CD14-positive monocyte (primary cell): ENCODE measurements around the gene PTP4A1. TPM values are rescaled to one million over a fixed set of nuclear protein-coding genes. Genes with fewer than 3 reads are reported as not detected.

Experiments
- DNase-seq, 3 donors: peaks; one replicate each; pipeline ENCODE4 v3.0.0-alpha.2; 2011 to 2022
- H2AFZ ChIP-seq: 2 replicates; pipeline ENCODE4 v1.6.0; 2012; ENCODE audit warnings: mild to moderate bottlenecking, low read depth, low read length, inconsistent platforms; ENCODE audit not compliant: insufficient read depth, poor library complexity, severe bottlenecking
- H3K27ac ChIP-seq, 2 donors: 1 replicate in 1 of 2; 2 replicates in 1 of 2; pipeline ENCODE4 v1.5.1; 2012 to 2013; ENCODE audit warnings: low read length in 2 of 2, control low read depth in 1 of 2, inconsistent platforms in 1 of 2, low read depth in 1 of 2, mild to moderate bottlenecking in 1 of 2
- H3K27me3 ChIP-seq, 2 donors: one replicate each; pipeline versions ENCODE4 v1.6.0 to v1.6.1; 2011 to 2013; ENCODE audit warnings: low read length in 2 of 2; ENCODE audit not compliant: control insufficient read depth in 2 of 2, insufficient read depth in 2 of 2
- H3K36me3 ChIP-seq, 2 donors: replicated peaks in 1 of 2; 1 replicate in 1 of 2; 2 replicates in 1 of 2; pipeline versions ENCODE4 v1.5.1 to v1.6.1; 2012 to 2013; ENCODE audit warnings: low read length in 2 of 2, control low read depth in 1 of 2, inconsistent platforms in 1 of 2, mild to moderate bottlenecking in 1 of 2; ENCODE audit not compliant: insufficient read depth in 2 of 2, control insufficient read depth in 1 of 2
- H3K4me1 ChIP-seq, 2 donors: 1 replicate in 1 of 2; 2 replicates in 1 of 2; pipeline versions ENCODE4 v1.5.1 to v1.6.1; 2012 to 2013; ENCODE audit warnings: low read length in 2 of 2, control low read depth in 1 of 2, inconsistent platforms in 1 of 2, mild to moderate bottlenecking in 1 of 2, moderate library complexity in 1 of 2; ENCODE audit not compliant: insufficient read depth in 2 of 2, control insufficient read depth in 1 of 2
- H3K4me2 ChIP-seq: replicated peaks from 2 replicates; pipeline ENCODE3; 2012; ENCODE audit warnings: low read length, moderate library complexity, mild to moderate bottlenecking; ENCODE audit not compliant: poor library complexity, severe bottlenecking; ENCODE audit errors: extremely low read depth
- H3K4me3 ChIP-seq, 3 experiments: fragments of 200-600 bp in 1 of 3; sonication (generic) in 1 of 3; replicated peaks in 1 of 3; 1 replicate in 2 of 3; 2 replicates in 1 of 3; pipeline ENCODE4 v1.5.1; 2011 to 2013; ENCODE audit warnings: low read length in 3 of 3, mild to moderate bottlenecking in 3 of 3, control low read depth in 2 of 3, low read depth in 2 of 3, inconsistent platforms in 1 of 3, moderate library complexity in 1 of 3
- H3K79me2 ChIP-seq: 2 replicates; pipeline ENCODE4 v1.6.0; 2012; ENCODE audit warnings: mild to moderate bottlenecking, control low read depth, inconsistent platforms, low read length, moderate library complexity; ENCODE audit not compliant: insufficient read depth
- H3K9ac ChIP-seq: 2 replicates; pipeline ENCODE4 v1.6.0; 2017; ENCODE audit warnings: low read length, mild to moderate bottlenecking; ENCODE audit not compliant: insufficient read depth, poor library complexity, severe bottlenecking
- H3K9me3 ChIP-seq, 2 donors: replicated peaks in 1 of 2; 1 replicate in 1 of 2; 2 replicates in 1 of 2; pipeline versions ENCODE4 v1.5.1 to v1.6.1; 2012 to 2013; ENCODE audit warnings: low read length in 2 of 2, control low read depth in 1 of 2; ENCODE audit not compliant: control insufficient read depth in 1 of 2, insufficient read depth in 1 of 2
- H4K20me1 ChIP-seq: 2 replicates; pipeline ENCODE4 v1.6.0; 2012; ENCODE audit warnings: mild to moderate bottlenecking, low read length, control low read depth, moderate library complexity; ENCODE audit not compliant: insufficient read depth
- H3K27ac Mint-ChIP-seq, 7 donors: one replicate each; pipeline ENCODE4 v1.8.0; 2020; ENCODE audit warnings: mild to moderate bottlenecking in 7 of 7, mixed read lengths in 7 of 7, moderate library complexity in 6 of 7, inconsistent platforms in 2 of 7
- H3K27me3 Mint-ChIP-seq, 3 donors: one replicate each; pipeline ENCODE4 v1.8.0; 2021 to 2022; ENCODE audit warnings: low read depth in 3 of 3, mild to moderate bottlenecking in 3 of 3, mixed read lengths in 3 of 3, moderate library complexity in 3 of 3, inconsistent platforms in 1 of 3
- H3K36me3 Mint-ChIP-seq, 2 donors: one replicate each; pipeline ENCODE4 v1.8.0; 2020; ENCODE audit warnings: mixed read lengths in 2 of 2, inconsistent platforms in 1 of 2, mild to moderate bottlenecking in 1 of 2
- H3K4me1 Mint-ChIP-seq: one replicate; pipeline ENCODE4 v1.8.0; 2020; ENCODE audit warnings: mild to moderate bottlenecking, mixed read lengths
- H3K4me3 Mint-ChIP-seq, 2 donors: one replicate each; pipeline ENCODE4 v1.8.0; 2020; ENCODE audit warnings: mild to moderate bottlenecking in 2 of 2, mixed read lengths in 2 of 2, moderate library complexity in 1 of 2
- H3K9me3 Mint-ChIP-seq, 7 donors: one replicate each; pipeline ENCODE4 v1.8.0; 2020 to 2022; ENCODE audit warnings: mixed read lengths in 7 of 7, mild to moderate bottlenecking in 6 of 7, moderate library complexity in 6 of 7, inconsistent platforms in 2 of 7
- WGBS: methylation state at CpG from one replicate; pipeline ENCODE4 v1.1.5; 2013; ENCODE audit warnings: missing lambda C conversion rate; ENCODE audit not compliant: insufficient coverage; 5-methylcytosine and 5-hydroxymethylcytosine counted together
- intact Hi-C, 2 donors: fragments of 100-400 bp; cut with micrococcal nuclease; formaldehyde crosslinking; loops; one replicate each; pipeline versions ENCODE4 v1.15.0 to v1.15.1; 2023
- polyA plus RNA-seq, 3 donors: library from polyadenylated mRNA; depleted of rRNA in 1 of 3; unstranded in 2 of 3; stranded (reverse) in 1 of 3; fragments of 300-500 nt in 2 of 3; fragments of >200 nt in 1 of 3; fragmentation: Illumina TruSeq in 2 of 3; gene quantifications; 1 replicate in 2 of 3; 2 replicates in 1 of 3; pipeline ENCODE4 v1.2.3, GENCODE V29; 2012 to 2021
- TF ChIP-seq, protein P1 (sequence below): fragments of 200-600 bp; IDR thresholded peaks from one replicate; pipeline ENCODE4 v1.8.0; 2022; ENCODE audit warnings: antibody characterized with exemption, mild to moderate bottlenecking

PTP4A1 gene
- polyA plus RNA-seq, 3 donors, result 73.4 to 106 (median 96.1) TPM

DNA sequence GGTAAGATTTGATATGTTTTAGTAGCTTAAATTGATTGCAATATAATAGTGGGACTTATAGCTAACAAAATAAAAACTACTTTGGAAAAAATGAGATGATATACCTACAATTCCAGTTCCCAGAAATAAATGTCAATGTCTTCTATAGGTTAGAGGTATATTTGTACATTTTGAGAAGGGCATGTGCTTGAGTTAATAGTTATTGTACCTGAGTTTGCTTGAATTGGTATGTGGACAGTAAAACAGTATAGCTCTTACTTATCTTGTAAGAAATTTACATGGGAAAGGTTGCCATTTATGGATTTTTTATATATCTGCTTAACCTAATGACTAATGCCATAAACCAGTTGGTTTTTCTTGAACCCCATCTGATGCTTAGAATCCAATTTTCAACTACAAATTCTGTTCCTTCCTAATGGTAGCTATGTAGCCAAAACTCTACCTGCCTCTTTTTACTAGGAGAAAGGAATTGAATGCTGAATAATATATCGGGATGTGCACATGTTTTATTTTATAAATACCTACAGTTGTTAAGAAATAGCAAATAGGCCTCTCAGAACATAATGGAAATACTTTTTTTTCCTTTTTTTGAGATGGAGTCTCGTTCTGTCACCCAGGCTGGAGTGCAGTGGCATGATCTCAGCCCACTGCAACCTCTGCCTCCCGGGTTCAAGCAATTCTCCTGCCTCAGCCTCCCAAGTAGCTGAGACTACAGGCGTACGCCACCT is 4.9 kb downstream of the PTP4A1 start:
- Histone ChIP-seq H3K4me3 (no peak overlapping the region), H3K4me1 (peaks cover 12 to 18% of the 10 kb centered on the region in 2 donors), H3K36me3 (peaks cover 55 to 58% of the 10 kb centered on the region in 2 donors), H3K79me2 (peaks cover 52% of the 10 kb centered on the region), H4K20me1 (peaks cover 56% of the 10 kb centered on the region), H3K27ac (no peak overlapping the region), H3K27me3 (no peaks in the 10 kb centered on the region), H3K9ac (no peak overlapping the region), H3K9me3 (no peaks in the 10 kb centered on the region), H3K4me2 (no peak overlapping the region), H2AFZ (no peak overlapping the region)
- Mint-ChIP-seq H3K27me3 (no peaks in the 10 kb centered on the region), H3K9me3 (no peaks in the 10 kb centered on the region), H3K4me1 (peaks cover 17% of the 10 kb centered on the region), H3K27ac (peak overlapping the region in 1 of 7 donors; percentile 57), H3K4me3 (no peak overlapping the region), H3K36me3 (peaks cover 40 to 47% of the 10 kb centered on the region in 2 donors)
- WGBS, result no CpG with 5 or more reads among the region's 5 CpGs
- TF ChIP-seq, protein P1, sequence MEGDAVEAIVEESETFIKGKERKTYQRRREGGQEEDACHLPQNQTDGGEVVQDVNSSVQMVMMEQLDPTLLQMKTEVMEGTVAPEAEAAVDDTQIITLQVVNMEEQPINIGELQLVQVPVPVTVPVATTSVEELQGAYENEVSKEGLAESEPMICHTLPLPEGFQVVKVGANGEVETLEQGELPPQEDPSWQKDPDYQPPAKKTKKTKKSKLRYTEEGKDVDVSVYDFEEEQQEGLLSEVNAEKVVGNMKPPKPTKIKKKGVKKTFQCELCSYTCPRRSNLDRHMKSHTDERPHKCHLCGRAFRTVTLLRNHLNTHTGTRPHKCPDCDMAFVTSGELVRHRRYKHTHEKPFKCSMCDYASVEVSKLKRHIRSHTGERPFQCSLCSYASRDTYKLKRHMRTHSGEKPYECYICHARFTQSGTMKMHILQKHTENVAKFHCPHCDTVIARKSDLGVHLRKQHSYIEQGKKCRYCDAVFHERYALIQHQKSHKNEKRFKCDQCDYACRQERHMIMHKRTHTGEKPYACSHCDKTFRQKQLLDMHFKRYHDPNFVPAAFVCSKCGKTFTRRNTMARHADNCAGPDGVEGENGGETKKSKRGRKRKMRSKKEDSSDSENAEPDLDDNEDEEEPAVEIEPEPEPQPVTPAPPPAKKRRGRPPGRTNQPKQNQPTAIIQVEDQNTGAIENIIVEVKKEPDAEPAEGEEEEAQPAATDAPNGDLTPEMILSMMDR, result no peak
- no peak for DNase-seq
- intact Hi-C loops, result loop anchor here in 1 of 2 donors (10.0 kb wide), 1 partner anchor 58 kb away; the partner anchor contains the start of gene PHF3

DNA sequence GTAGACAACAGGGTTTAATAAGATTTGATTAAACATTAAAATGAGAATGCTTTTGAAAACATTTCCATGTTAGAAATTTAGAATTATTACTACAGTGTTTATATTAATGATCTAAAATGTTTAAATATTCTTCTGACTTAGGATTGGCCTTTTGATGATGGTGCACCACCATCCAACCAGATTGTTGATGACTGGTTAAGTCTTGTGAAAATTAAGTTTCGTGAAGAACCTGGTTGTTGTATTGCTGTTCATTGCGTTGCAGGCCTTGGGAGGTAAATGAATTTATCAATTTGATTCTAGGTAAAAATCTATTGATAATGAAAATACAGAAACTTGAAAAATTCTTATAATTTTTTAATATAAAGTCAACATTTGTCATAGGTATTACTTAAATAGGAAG is 6.5 kb downstream of the PTP4A1 start:
- H3K9me3 Mint-ChIP-seq, result no peaks in the 10 kb centered on the region
- H3K4me3 Mint-ChIP-seq, result no peak overlapping the region
- H4K20me1 ChIP-seq, result peaks cover 53% of the 10 kb centered on the region
- intact Hi-C loops, result loop anchor here in 1 of 2 donors (10.0 kb wide), 1 partner anchor 56 kb away; the partner anchor contains the start of gene PHF3
- no peak for DNase-seq
- H3K9me3 ChIP-seq, result no peaks in the 10 kb centered on the region
- H2AFZ ChIP-seq, result no peak overlapping the region
- no peak overlapping the region for H3K27ac Mint-ChIP-seq
- H3K4me1 Mint-ChIP-seq, result peaks cover 15% of the 10 kb centered on the region
- H3K4me3 ChIP-seq, result no peak overlapping the region
- H3K27ac ChIP-seq, result no peak overlapping the region
- H3K4me2 ChIP-seq, result no peak overlapping the region
- H3K36me3 ChIP-seq, result peaks cover 60 to 73% of the 10 kb centered on the region in 2 donors
- TF ChIP-seq, protein P1, result no peak
- H3K27me3 ChIP-seq, result no peaks in the 10 kb centered on the region
- H3K4me1 ChIP-seq, result peaks cover 10 to 13% of the 10 kb centered on the region in 2 donors
- peaks cover 46 to 60% of the 10 kb centered on the region in 2 donors for H3K36me3 Mint-ChIP-seq
- H3K27me3 Mint-ChIP-seq, result no peaks in the 10 kb centered on the region
- peaks cover 38% of the 10 kb centered on the region for H3K79me2 ChIP-seq
- no peak overlapping the region for H3K9ac ChIP-seq
- WGBS, result no CpG with 5 or more reads among the region's 2 CpGs
